Measurements from ENCODE around the gene MBLAC1.

Gene MBLAC1

DNA sequence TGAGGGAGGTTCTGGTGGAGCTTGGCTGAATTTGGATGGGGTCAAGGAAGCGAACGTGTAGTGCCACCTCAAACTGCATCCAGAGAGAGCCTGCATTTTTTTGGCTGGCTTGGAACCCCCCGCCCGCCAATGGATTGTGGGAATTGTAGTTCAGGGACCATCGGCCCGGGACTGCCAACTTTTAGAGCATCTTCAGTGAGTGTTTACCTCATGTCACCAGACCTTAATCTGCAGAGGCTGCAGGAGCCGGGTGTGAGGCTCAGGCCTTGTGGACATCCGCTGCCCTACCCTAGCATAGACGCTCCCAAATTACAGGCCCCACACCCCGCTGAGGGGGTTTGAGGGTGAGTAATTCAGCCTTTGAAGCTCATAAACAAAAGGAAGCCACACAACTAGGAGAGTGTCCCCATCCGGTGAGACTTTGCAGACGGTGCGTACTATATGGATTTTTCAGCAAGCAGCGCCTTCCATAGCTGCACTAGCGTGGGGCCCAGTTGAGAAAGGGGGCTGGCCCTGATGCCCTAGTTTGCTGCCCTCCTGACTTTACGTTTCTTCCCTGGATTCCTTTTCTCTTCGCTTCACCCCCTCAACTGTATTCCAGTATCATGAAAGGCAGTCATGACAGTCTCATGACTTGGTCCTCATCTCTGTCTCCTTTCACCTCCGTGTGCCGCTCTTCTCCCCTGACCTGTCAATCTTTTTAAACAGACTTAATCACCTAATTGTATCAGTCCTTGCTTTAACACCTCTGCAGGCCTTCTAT is 6.6 kb upstream of the MBLAC1 start:
- Histone ChIP-seq H3K27ac (ENCODE audit: low read length) (peak overlapping the region; percentile 80), H3K9ac (ENCODE audit: low read depth, low read length) (peak overlapping the region; percentile 75), H3K4me2 (ENCODE audit: insufficient read depth, low read length) (peak overlapping the region; percentile 79), H3K36me3 (ENCODE audit: insufficient read depth, low read length) (peaks cover 23% of the 10 kb centered on the region), H3K4me1 (ENCODE audit: insufficient read depth, low read length) (peaks cover 45% of the 10 kb centered on the region), H4K20me1 (ENCODE audit: insufficient read depth, low read length) (no peaks in the 10 kb centered on the region), H3K4me3 (ENCODE audit: low read depth in 1 of 2, low read length in 2 of 2) (peak overlapping the region; percentile 70 to 73; a peak in 3 of 4 replicates), H3K79me2 (ENCODE audit: insufficient read depth, low read length) (peaks cover 46% of the 10 kb centered on the region), H3K27me3 (ENCODE audit: insufficient read depth, low read length, poor library complexity) (no peaks in the 10 kb centered on the region), H2AFZ (ENCODE audit: low read depth, low read length) (peak overlapping the region; percentile 84), H3K9me3 (ENCODE audit: insufficient read depth, low read length, severe bottlenecking) (no peaks in the 10 kb centered on the region)
- DNase-seq (peak; percentile 80), ATAC-seq (ENCODE audit: insufficient read depth, low read depth) (peak; percentile 72)
- no peak for TF ChIP-seq EZH2 (IDR thresholded peaks at IDR 0.05; ENCODE audit: borderline replicate concordance, low read depth, low read length, severe bottlenecking)
- TF ChIP-seq, protein P1, sequence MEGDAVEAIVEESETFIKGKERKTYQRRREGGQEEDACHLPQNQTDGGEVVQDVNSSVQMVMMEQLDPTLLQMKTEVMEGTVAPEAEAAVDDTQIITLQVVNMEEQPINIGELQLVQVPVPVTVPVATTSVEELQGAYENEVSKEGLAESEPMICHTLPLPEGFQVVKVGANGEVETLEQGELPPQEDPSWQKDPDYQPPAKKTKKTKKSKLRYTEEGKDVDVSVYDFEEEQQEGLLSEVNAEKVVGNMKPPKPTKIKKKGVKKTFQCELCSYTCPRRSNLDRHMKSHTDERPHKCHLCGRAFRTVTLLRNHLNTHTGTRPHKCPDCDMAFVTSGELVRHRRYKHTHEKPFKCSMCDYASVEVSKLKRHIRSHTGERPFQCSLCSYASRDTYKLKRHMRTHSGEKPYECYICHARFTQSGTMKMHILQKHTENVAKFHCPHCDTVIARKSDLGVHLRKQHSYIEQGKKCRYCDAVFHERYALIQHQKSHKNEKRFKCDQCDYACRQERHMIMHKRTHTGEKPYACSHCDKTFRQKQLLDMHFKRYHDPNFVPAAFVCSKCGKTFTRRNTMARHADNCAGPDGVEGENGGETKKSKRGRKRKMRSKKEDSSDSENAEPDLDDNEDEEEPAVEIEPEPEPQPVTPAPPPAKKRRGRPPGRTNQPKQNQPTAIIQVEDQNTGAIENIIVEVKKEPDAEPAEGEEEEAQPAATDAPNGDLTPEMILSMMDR (IDR thresholded peaks at IDR 0.05; ENCODE audit: borderline replicate concordance, extremely low read depth, low read length, poor library complexity, severe bottlenecking) = peak; percentile 8

DNA sequence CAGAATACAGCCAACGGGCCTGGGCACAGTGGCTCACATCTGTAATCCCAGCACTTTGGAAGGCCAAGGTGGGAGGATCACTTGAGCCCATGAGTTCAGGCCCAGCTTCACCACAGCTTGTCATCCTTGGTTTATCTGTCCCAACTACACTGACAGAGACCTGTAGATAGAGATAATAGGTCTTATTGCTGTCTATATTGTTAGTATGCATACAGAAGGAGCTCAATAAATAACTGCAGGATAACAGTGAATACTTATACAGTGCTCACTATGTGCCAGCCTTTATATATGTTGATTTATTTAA is 6.1 kb upstream of the MBLAC1 start:
- DNase-seq (no peak), ATAC-seq (ENCODE audit: insufficient read depth, low read depth) (no peak)
- Histone ChIP-seq H3K4me2 (ENCODE audit: insufficient read depth, low read length) (peak overlapping the region; percentile 79), H3K36me3 (ENCODE audit: insufficient read depth, low read length) (peaks cover 22% of the 10 kb centered on the region), H3K4me3 (ENCODE audit: low read depth in 1 of 2, low read length in 2 of 2) (peak overlapping the region; percentile 70 to 73; a peak in 3 of 4 replicates), H3K9ac (ENCODE audit: low read depth, low read length) (peak overlapping the region; percentile 75), H3K27ac (ENCODE audit: low read length) (peak overlapping the region; percentile 80), H3K27me3 (ENCODE audit: insufficient read depth, low read length, poor library complexity) (no peaks in the 10 kb centered on the region), H3K4me1 (ENCODE audit: insufficient read depth, low read length) (peaks cover 50% of the 10 kb centered on the region), H3K9me3 (ENCODE audit: insufficient read depth, low read length, severe bottlenecking) (no peaks in the 10 kb centered on the region), H2AFZ (ENCODE audit: low read depth, low read length) (peak overlapping the region; percentile 84), H3K79me2 (ENCODE audit: insufficient read depth, low read length) (peaks cover 51% of the 10 kb centered on the region), H4K20me1 (ENCODE audit: insufficient read depth, low read length) (no peaks in the 10 kb centered on the region)
- TF ChIP-seq, protein P1 (IDR thresholded peaks at IDR 0.05; ENCODE audit: borderline replicate concordance, extremely low read depth, low read length, poor library complexity, severe bottlenecking) = no peak
- no peak for TF ChIP-seq EZH2 (IDR thresholded peaks at IDR 0.05; ENCODE audit: borderline replicate concordance, low read depth, low read length, severe bottlenecking)

DNA sequence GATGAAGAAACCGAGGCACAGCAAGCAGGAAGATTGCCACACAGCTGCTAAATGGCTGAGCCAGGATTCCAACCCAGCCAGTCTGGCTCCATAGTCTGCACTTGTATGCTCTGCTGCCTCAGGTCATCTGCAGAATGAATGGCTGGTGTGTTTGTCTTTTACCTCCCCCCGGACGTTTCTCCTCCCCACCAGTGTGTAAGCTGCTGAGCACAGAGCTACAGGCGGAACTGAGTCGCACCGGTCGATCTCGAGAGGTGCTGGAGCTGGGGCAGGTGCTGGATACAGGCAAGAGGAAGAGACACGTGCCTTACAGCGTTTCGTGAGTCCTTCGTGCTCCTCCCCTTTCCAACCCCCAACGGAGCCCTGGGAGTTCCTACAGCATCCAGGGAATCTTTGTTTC is 4.7 kb upstream of the MBLAC1 start:
- Histone ChIP-seq H3K79me2 (ENCODE audit: insufficient read depth, low read length) (peaks cover 60% of the 10 kb centered on the region), H3K27me3 (ENCODE audit: insufficient read depth, low read length, poor library complexity) (no peaks in the 10 kb centered on the region), H3K4me2 (ENCODE audit: insufficient read depth, low read length) (no peak overlapping the region), H3K9me3 (ENCODE audit: insufficient read depth, low read length, severe bottlenecking) (no peaks in the 10 kb centered on the region), H3K9ac (ENCODE audit: low read depth, low read length) (no peak overlapping the region), H3K36me3 (ENCODE audit: insufficient read depth, low read length) (peaks cover 22% of the 10 kb centered on the region), H3K4me1 (ENCODE audit: insufficient read depth, low read length) (peaks cover 58% of the 10 kb centered on the region), H3K4me3 (ENCODE audit: low read depth in 1 of 2, low read length in 2 of 2) (no peak overlapping the region), H4K20me1 (ENCODE audit: insufficient read depth, low read length) (no peaks in the 10 kb centered on the region), H3K27ac (ENCODE audit: low read length) (no peak overlapping the region), H2AFZ (ENCODE audit: low read depth, low read length) (no peak overlapping the region)
- DNase-seq = no peak
- no peak for ATAC-seq (ENCODE audit: insufficient read depth, low read depth)
- TF ChIP-seq, protein P1 (IDR thresholded peaks at IDR 0.05; ENCODE audit: borderline replicate concordance, extremely low read depth, low read length, poor library complexity, severe bottlenecking) = no peak
- no peak for TF ChIP-seq EZH2 (IDR thresholded peaks at IDR 0.05; ENCODE audit: borderline replicate concordance, low read depth, low read length, severe bottlenecking)

Data from DND-41 (cell line).